Tibial nerve (tissue), 4 donors: ENCODE results near the gene LRRC25.

Experiments used
- CTCF ChIP-seq, 5 experiments: fragments of 200-600 bp in 3 of 5; fragments of 450-650 bp in 2 of 5; sonication (generic) in 3 of 5; IDR thresholded peaks; one replicate each; pipeline ENCODE4 v1.5.1; 2016 to 2019; ENCODE audit warnings: antibody characterized with exemption in 5 of 5, mild to moderate bottlenecking in 3 of 5, moderate library complexity in 2 of 5
- EP300 ChIP-seq, 2 donors: sonication (generic); formaldehyde crosslinking; IDR thresholded peaks; one replicate each; pipeline ENCODE4 v1.6.1; 2017; ENCODE audit warnings: antibody characterized with exemption in 2 of 2, mild to moderate bottlenecking in 1 of 2
- POLR2A ChIP-seq, 2 donors: fragments of 450-650 bp; IDR thresholded peaks; one replicate each; pipeline ENCODE4 v1.6.1; 2017; ENCODE audit warnings: antibody characterized with exemption in 2 of 2, mild to moderate bottlenecking in 2 of 2, moderate library complexity in 2 of 2

- TF ChIP-seq POLR2A (IDR thresholded peaks at IDR 0.05) (no peak), CTCF (IDR thresholded peaks at IDR 0.05) (no peak), EP300 (IDR thresholded peaks at IDR 0.05) (no peak)
These were observed 26.9 kb upstream of the LRRC25 start for GRCh38 chr19:18424122-18424889.
